ENCODE data around the gene EFCAB5. TPM values are rescaled to one million over a fixed set of nuclear protein-coding genes. Genes with fewer than 3 reads are reported as not detected.

The EFCAB5 gene
- total and polyA plus RNA-seq, 2 of the 8 experiments (the other 6 are each of a cell fraction or from before 2014, with no cell fraction given), result 0.05 to 0.34 TPM

GRCh38 chr17:29956225-29956624 is 14.8 kb downstream of the EFCAB5 start:
- Histone ChIP-seq H3K18ac (ENCODE audit: extremely low read depth, low read length) (no peak overlapping the region), H2AK5ac (ENCODE audit: low read depth, low read length) (no peak overlapping the region), H3K4me2 (ENCODE audit: insufficient read depth in 1 of 2, low read depth in 2 of 2, low read length in 2 of 2) (no peak overlapping the region), H2BK120ac (replicated peaks; ENCODE audit: low read depth, low read length) (no peak overlapping the region), H3K79me1 (ENCODE audit: low read depth, low read length) (no peaks in the 10 kb centered on the region), H4K91ac (replicated peaks; ENCODE audit: insufficient read length, low read length) (no peak overlapping the region), H3K27ac (ENCODE audit: low read depth, low read length) (no peak overlapping the region), H2BK15ac (ENCODE audit: low read length) (no peak overlapping the region), H3K9me3 (ENCODE audit: insufficient read depth in 2 of 2, low read depth in 1 of 2, low read length in 1 of 2) (peaks cover 7 to 15% of the 10 kb centered on the region in 2 experiments; a peak in 3 of 4 replicates), H3K56ac (replicated peaks; ENCODE audit: insufficient read length, low read depth, low read length) (no peak overlapping the region), H3K79me2 (ENCODE audit: control insufficient read depth in 1 of 2, insufficient read depth in 2 of 2, low read length in 2 of 2) (no peaks in the 10 kb centered on the region), H2BK12ac (ENCODE audit: low read depth, low read length) (no peak overlapping the region), H3K4me1 (replicated peaks in 1 of 4; ENCODE audit: control insufficient read depth in 3 of 4, insufficient read depth in 4 of 4, low read length in 3 of 4) (no peaks in the 10 kb centered on the region; a peak in 1 of 7 replicates), H4K8ac (ENCODE audit: extremely low read depth, insufficient read depth, low read length) (no peak overlapping the region), H3K9ac (replicated peaks in 1 of 4; ENCODE audit: extremely low read depth in 1 of 4, low read depth in 3 of 4, low read length in 3 of 4) (no peak overlapping the region), H2BK5ac (ENCODE audit: low read depth, low read length) (no peak overlapping the region), H3K23me2 (ENCODE audit: low read depth, low read length) (no peaks in the 10 kb centered on the region), H3K4ac (replicated peaks; ENCODE audit: insufficient read length, low read depth, low read length) (no peak overlapping the region), H2BK20ac (ENCODE audit: low read length) (no peak overlapping the region), H3K36me3 (ENCODE audit: control insufficient read depth in 2 of 4, insufficient read depth in 4 of 4, low read length in 3 of 4) (no peaks in the 10 kb centered on the region), H3K4me3 (ENCODE audit: extremely low read depth in 1 of 4, insufficient read depth in 2 of 4, low read depth in 3 of 4, low read length in 4 of 4) (no peak overlapping the region), H3K14ac (ENCODE audit: insufficient read length) (no peak overlapping the region), H3K23ac (ENCODE audit: insufficient read length) (no peak overlapping the region), H2AFZ (ENCODE audit: low read length) (no peak overlapping the region), H4K20me1 (replicated peaks in 1 of 2; ENCODE audit: control insufficient read depth in 1 of 2, insufficient read depth in 2 of 2, low read length in 2 of 2) (no peaks in the 10 kb centered on the region), H3K27me3 (replicated peaks in 1 of 4; ENCODE audit: control insufficient read depth in 3 of 4, extremely low read depth in 1 of 4, insufficient read depth in 3 of 4, low read length in 3 of 4) (no peaks in the 10 kb centered on the region), H4K5ac (ENCODE audit: insufficient read length, low read depth, low read length) (no peak overlapping the region)
- CTCF ChIA-PET (ENCODE audit: partially characterized antibody), result interaction anchor here (0.7 to 3.0 kb wide), 3 partner anchors 20 to 93 kb away, joined by 3 to 7 read pairs (median 3); no protein-coding TSS in a partner anchor
- FAIRE-seq (no peak), DNase-seq (ENCODE audit: low read depth in 1 of 2, low spot score in 2 of 2) (no peak)
- POLR2A ChIA-PET (ENCODE audit: partially characterized antibody), result no interaction called here
- TF ChIP-seq POU5F1 (IDR thresholded peaks at IDR 0.05; ENCODE audit: low read depth, low read length) (no peak), TEAD4 (IDR thresholded peaks at IDR 0.05; ENCODE audit: low read depth, low read length) (no peak), SRF (IDR thresholded peaks at IDR 0.05; ENCODE audit: low read depth, low read length) (no peak), NRF1 (IDR thresholded peaks at IDR 0.05; ENCODE audit: low read depth, low read length) (no peak), CREB1 (IDR thresholded peaks at IDR 0.05) (no peak), JUN (IDR thresholded peaks at IDR 0.05; ENCODE audit: low read depth, low read length) (no peak), CEBPB (IDR thresholded peaks at IDR 0.05; ENCODE audit: low read depth, low read length) (no peak), RAD21 (IDR thresholded peaks at IDR 0.05 in 1 of 2, conservative IDR thresholded peaks at IDR 0.05 in 1 of 2; ENCODE audit: low read depth in 2 of 2, low read length in 2 of 2) (no peak), RXRA (IDR thresholded peaks at IDR 0.05; ENCODE audit: insufficient read depth, low read depth, low read length) (no peak)
- TF ChIP-seq, protein P1, sequence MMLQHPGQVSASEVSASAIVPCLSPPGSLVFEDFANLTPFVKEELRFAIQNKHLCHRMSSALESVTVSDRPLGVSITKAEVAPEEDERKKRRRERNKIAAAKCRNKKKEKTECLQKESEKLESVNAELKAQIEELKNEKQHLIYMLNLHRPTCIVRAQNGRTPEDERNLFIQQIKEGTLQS (IDR thresholded peaks at IDR 0.05; ENCODE audit: insufficient read depth, low read depth, low read length), result no peak
